Gastrocnemius medialis (tissue), 4 donors: Measurements from ENCODE around the gene SLC17A1. TPM values are rescaled to one million over a fixed set of nuclear protein-coding genes. Genes with fewer than 3 reads are reported as not detected.

Experiments
- ATAC-seq, 2 donors: fragments of 150-250 bp; one replicate each; pipeline ENCODE4 v1.9.1; 2016
- DNase-seq, 2 donors: peaks; one replicate each; pipeline ENCODE4 v3.0.0-alpha.2; 2019
- H3K27ac ChIP-seq, 4 donors: fragments of 200-600 bp; sonication (generic); 1 replicate in 1 of 4; 2 replicates in 3 of 4; pipeline ENCODE4 v1.5.1; 2016 to 2018; ENCODE audit warnings: mild to moderate bottlenecking in 2 of 4, moderate library complexity in 1 of 4
- H3K27me3 ChIP-seq, 3 donors: fragments of 200-600 bp; sonication (generic) in 2 of 3; 1 replicate in 1 of 3; 2 replicates in 2 of 3; pipeline versions ENCODE4 v1.5.1 to v1.6.0; 2016 to 2019; ENCODE audit warnings: mild to moderate bottlenecking in 1 of 3, moderate library complexity in 1 of 3
- H3K36me3 ChIP-seq, 2 donors: fragments of 200-600 bp; sonication (generic) in 1 of 2; one replicate each; pipeline ENCODE4 v1.5.1; 2017 to 2018
- H3K4me1 ChIP-seq, 2 donors: fragments of 200-600 bp; sonication (generic) in 1 of 2; one replicate each; pipeline ENCODE4 v1.5.1; 2016 to 2017; ENCODE audit warnings: mild to moderate bottlenecking in 2 of 2
- H3K4me3 ChIP-seq, 4 donors: fragments of 200-600 bp; sonication (generic) in 3 of 4; 1 replicate in 1 of 4; 2 replicates in 3 of 4; pipeline ENCODE4 v1.5.1; 2016 to 2019; ENCODE audit warnings: mild to moderate bottlenecking in 2 of 4
- H3K9me3 ChIP-seq, 3 donors: fragments of 200-600 bp; sonication (generic) in 2 of 3; 1 replicate in 1 of 3; 2 replicates in 2 of 3; pipeline ENCODE4 v1.5.1; 2016 to 2019
- POLR2A ChIP-seq, 2 donors: fragments of 450-650 bp; IDR thresholded peaks; one replicate each; pipeline ENCODE4 v1.6.1; 2017; ENCODE audit warnings: antibody characterized with exemption in 2 of 2, mild to moderate bottlenecking in 2 of 2, moderate library complexity in 2 of 2
- in situ Hi-C, 4 donors: fragments of 200-750 bp; cut with MboI; loops; one replicate each; pipeline versions ENCODE4 v1.15.0 to v1.8.0; 2017; ENCODE audit warnings: low sequenced_read_pairs in 4 of 4
- intact Hi-C: fragments of 100-400 bp; cut with DNase I; formaldehyde crosslinking; loops from one replicate; pipeline ENCODE4 v1.15.1; 2023; ENCODE audit warnings: low total_unique reads
- total RNA-seq, 4 donors: library from RNA; depleted of rRNA; stranded (reverse); fragments of >200 nt; gene quantifications; one replicate each; pipeline versions ENCODE4 v1.1.0 to v1.2.3, GENCODE V29; 2016
- TF ChIP-seq, protein P1 (sequence below), 5 experiments: fragments of 450-650 bp in 3 of 5; fragments of 200-600 bp in 2 of 5; sonication (generic) in 2 of 5; IDR thresholded peaks in 4 of 5; conservative IDR thresholded peaks in 1 of 5; 1 replicate in 4 of 5; 2 replicates in 1 of 5; pipeline ENCODE4 v1.5.1; 2016 to 2019; ENCODE audit warnings: antibody characterized with exemption in 5 of 5, mild to moderate bottlenecking in 3 of 5, moderate library complexity in 3 of 5

SLC17A1 gene
- total RNA-seq, 4 donors from 2014 or later, result not detected

DNA sequence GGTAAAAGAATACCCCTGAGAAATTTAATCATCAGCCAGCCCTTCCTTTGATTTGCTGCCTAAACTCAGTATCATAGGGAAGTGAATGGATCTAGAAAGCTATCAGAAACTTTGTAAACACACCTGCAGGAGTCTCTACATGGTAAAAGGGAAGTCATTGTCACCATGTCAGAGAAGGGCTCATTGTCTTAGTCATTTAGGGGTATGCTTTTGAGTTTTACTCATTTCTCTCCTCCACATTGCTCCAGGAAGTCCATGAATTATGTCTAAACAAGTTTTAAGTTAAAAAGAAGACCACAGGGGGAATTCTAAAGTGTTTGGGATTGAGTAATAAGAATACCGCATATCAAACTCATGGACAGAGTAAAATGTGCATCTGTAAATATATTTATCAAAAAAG, 2.5 kb downstream of the SLC17A1 start:
- no peak for ATAC-seq
- TF ChIP-seq, protein P1, sequence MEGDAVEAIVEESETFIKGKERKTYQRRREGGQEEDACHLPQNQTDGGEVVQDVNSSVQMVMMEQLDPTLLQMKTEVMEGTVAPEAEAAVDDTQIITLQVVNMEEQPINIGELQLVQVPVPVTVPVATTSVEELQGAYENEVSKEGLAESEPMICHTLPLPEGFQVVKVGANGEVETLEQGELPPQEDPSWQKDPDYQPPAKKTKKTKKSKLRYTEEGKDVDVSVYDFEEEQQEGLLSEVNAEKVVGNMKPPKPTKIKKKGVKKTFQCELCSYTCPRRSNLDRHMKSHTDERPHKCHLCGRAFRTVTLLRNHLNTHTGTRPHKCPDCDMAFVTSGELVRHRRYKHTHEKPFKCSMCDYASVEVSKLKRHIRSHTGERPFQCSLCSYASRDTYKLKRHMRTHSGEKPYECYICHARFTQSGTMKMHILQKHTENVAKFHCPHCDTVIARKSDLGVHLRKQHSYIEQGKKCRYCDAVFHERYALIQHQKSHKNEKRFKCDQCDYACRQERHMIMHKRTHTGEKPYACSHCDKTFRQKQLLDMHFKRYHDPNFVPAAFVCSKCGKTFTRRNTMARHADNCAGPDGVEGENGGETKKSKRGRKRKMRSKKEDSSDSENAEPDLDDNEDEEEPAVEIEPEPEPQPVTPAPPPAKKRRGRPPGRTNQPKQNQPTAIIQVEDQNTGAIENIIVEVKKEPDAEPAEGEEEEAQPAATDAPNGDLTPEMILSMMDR (IDR thresholded peaks at IDR 0.05 in 4 of 5, conservative IDR thresholded peaks at IDR 0.05 in 1 of 5), result no peak
- no peak for TF ChIP-seq POLR2A (IDR thresholded peaks at IDR 0.05)

DNA sequence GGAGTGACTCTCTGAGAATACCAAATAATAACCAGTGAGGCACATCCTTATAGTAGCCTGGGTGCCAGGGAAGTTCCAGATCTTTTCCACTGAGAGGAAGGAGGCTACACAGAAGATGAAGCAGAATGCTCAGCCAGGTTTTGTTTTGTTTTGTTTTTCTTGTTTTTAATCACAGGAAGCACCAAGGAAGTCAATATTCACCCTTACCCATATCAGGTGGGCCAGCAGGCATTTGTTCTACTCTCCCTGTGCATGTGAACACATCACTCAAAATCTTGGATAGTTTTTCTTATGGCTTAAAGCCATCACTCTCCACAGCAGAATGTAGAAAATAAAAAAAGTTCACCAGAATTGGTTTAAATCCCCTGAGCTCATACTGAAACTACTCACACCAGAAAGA, 10.5 kb downstream of the SLC17A1 start:
- intact Hi-C loops, result no loop called here
- no peak for TF ChIP-seq POLR2A (IDR thresholded peaks at IDR 0.05)
- TF ChIP-seq, protein P1 (IDR thresholded peaks at IDR 0.05 in 4 of 5, conservative IDR thresholded peaks at IDR 0.05 in 1 of 5), result no peak
- H3K4me3 ChIP-seq, result no peak overlapping the region
- DNase-seq (no peak), ATAC-seq (no peak)
- no peaks in the 10 kb centered on the region for H3K27me3 ChIP-seq
- no peaks in the 10 kb centered on the region for H3K36me3 ChIP-seq
- no peaks in the 10 kb centered on the region for H3K4me1 ChIP-seq
- H3K9me3 ChIP-seq, result no peaks in the 10 kb centered on the region
- H3K27ac ChIP-seq, result no peak overlapping the region
- in situ Hi-C loops, result no loop called here

More for the DNA sequence above, 2.5 kb downstream of the SLC17A1 start:
- no peak for DNase-seq
- H3K4me3 ChIP-seq, result no peak overlapping the region
- no peak overlapping the region for H3K27ac ChIP-seq
- no peaks in the 10 kb centered on the region for H3K27me3 ChIP-seq
- no peaks in the 10 kb centered on the region for H3K36me3 ChIP-seq
- intact Hi-C loops, result no loop called here
- H3K9me3 ChIP-seq, result no peaks in the 10 kb centered on the region
- H3K4me1 ChIP-seq, result no peaks in the 10 kb centered on the region
- in situ Hi-C loops, result no loop called here

DNA sequence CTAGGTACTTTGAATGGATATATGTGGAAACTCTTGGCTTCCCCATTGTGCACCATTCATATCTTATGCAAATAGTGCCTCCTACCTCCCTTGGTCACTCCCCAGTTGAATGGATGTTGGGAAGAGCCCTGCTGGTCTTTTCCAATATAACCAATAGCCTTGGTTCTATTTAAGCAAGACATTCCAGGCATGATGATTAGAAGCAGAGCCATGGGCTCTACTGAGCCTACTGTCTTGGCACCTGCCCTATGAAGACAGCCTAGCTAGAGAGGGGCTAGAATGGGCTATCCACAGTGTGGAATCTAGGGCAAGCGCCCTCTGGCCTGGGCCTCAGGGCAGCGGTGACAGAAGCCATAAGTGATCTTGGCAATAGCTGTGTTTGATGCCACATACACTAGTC, 15.6 kb downstream of the SLC17A1 start:
- in situ Hi-C loops, result no loop called here

DNA sequence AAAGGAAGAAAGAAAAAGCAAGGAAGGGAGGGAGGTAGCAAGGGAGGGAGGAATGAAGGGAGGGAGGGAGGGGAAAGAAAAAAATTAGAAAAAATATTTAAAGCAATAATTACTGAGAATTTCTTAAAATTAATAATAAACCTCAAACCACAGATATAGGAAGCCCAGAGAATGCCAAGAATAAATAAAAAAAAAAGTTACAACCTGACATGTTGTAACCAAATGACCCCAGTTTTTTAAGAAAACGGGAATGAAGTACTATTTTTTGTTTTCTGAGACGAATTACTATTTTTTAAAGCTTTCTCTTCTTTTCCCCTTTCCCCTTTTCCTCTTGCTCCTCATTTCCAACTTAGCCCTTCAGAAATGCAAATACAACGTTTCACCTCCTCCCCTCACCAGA, 16.7 kb downstream of the SLC17A1 start:
- in situ Hi-C loops (no loop called here), intact Hi-C loops (no loop called here)
- Histone ChIP-seq H3K4me1 (no peaks in the 10 kb centered on the region), H3K27ac (no peak overlapping the region), H3K4me3 (no peak overlapping the region), H3K9me3 (no peaks in the 10 kb centered on the region), H3K36me3 (no peaks in the 10 kb centered on the region), H3K27me3 (no peaks in the 10 kb centered on the region)
- DNase-seq, result no peak
- ATAC-seq, result no peak
- no peak for TF ChIP-seq POLR2A (IDR thresholded peaks at IDR 0.05)
- TF ChIP-seq, protein P1 (IDR thresholded peaks at IDR 0.05 in 4 of 5, conservative IDR thresholded peaks at IDR 0.05 in 1 of 5), result no peak

More for the DNA sequence above, 15.6 kb downstream of the SLC17A1 start:
- Histone ChIP-seq H3K27ac (no peak overlapping the region), H3K9me3 (no peaks in the 10 kb centered on the region), H3K36me3 (no peaks in the 10 kb centered on the region), H3K4me3 (no peak overlapping the region), H3K4me1 (no peaks in the 10 kb centered on the region), H3K27me3 (no peaks in the 10 kb centered on the region)
- TF ChIP-seq, protein P1 (IDR thresholded peaks at IDR 0.05 in 4 of 5, conservative IDR thresholded peaks at IDR 0.05 in 1 of 5), result no peak
- no peak for TF ChIP-seq POLR2A (IDR thresholded peaks at IDR 0.05)
- DNase-seq (no peak), ATAC-seq (no peak)
- intact Hi-C loops, result no loop called here

DNA sequence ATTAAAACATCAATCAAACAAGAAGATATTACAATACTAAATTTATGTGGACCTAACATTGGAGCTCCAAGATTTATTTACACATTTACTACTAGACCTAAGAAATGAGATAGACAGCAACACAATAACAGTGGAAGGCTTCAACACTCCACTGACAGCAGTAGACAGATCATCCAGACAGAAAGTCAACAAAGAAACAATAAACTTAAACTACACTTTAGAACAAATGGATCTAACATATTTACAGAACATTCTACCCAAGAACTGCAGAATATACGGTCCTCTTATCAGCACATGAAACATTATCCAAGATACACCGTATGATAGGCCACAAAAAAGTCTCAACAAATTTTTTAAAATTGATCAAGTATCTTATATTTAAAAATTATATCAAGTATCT, 27.0 kb downstream of the SLC17A1 start:
- ATAC-seq, result no peak
- no peak for DNase-seq
- Histone ChIP-seq H3K36me3 (no peaks in the 10 kb centered on the region), H3K4me1 (no peaks in the 10 kb centered on the region), H3K27ac (no peak overlapping the region), H3K27me3 (no peaks in the 10 kb centered on the region), H3K4me3 (no peak overlapping the region), H3K9me3 (no peaks in the 10 kb centered on the region)
- in situ Hi-C loops, result no loop called here
- no peak for TF ChIP-seq POLR2A (IDR thresholded peaks at IDR 0.05)
- TF ChIP-seq, protein P1 (IDR thresholded peaks at IDR 0.05 in 4 of 5, conservative IDR thresholded peaks at IDR 0.05 in 1 of 5), result no peak
- intact Hi-C loops, result no loop called here
